ENCODE results near the gene MEX3B. TPM values are rescaled to one million over a fixed set of nuclear protein-coding genes. Genes with fewer than 3 reads are reported as not detected.

The MEX3B gene
- total and polyA plus RNA-seq, 9 of the 15 experiments (the other 6 are each of a cell fraction or from before 2014, with no cell fraction given): 0.94 to 12.8 (median 3.6) TPM

DNA sequence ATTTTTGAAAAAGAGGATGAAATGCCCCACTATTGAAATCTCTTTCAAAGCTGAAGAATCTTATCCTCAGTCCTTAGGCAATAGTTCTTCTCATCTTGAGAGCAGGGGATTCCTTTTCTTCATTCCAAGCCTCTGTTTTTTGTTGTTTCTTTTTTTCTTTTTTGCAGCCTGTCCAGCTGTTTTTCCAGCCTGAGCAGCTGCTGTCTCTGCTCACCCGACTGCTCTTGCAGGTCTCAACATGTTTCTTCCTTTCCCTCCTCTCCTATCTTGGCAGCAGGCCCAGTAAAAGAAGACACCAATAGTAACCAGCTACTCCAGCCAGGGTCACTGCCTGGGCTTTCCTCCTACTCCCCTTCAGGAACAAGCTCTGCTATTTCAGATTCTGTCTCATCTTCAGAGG is 23.8 kb downstream of the MEX3B start (continued):
- TF ChIP-seq CBFA2T3 (IDR thresholded peaks at IDR 0.05) (peak; percentile 29; the same call in 1 of the 2 replicates), KLF16 (IDR thresholded peaks at IDR 0.05) (no peak), POLR2A (conservative IDR thresholded peaks at IDR 0.05) (no peak), PTRF (tag; IDR thresholded peaks at IDR 0.05) (no peak), MYC (IDR thresholded peaks at IDR 0.05; ENCODE audit: low read depth, low read length) (no peak), MYC (CRISPR knock-in tag; IDR thresholded peaks at IDR 0.05; ENCODE audit: borderline replicate concordance, low read depth) (no peak), ZFP36 (IDR thresholded peaks at IDR 0.05; ENCODE audit: low read depth, low read length, partially characterized antibody) (peak; percentile 47), SMAD2 (IDR thresholded peaks at IDR 0.05; ENCODE audit: low read depth, low read length) (no peak), RAD51 (IDR thresholded peaks at IDR 0.05; ENCODE audit: borderline replicate concordance, low read depth) (no peak), SMARCE1 (IDR thresholded peaks at IDR 0.05) (peak; percentile 23; the same call in 1 of the 2 replicates), ATF3 (IDR thresholded peaks at IDR 0.05) (no peak), ATF3 (CRISPR knock-in tag; conservative IDR thresholded peaks at IDR 0.05) (no peak), PML (IDR thresholded peaks at IDR 0.05; ENCODE audit: low read length) (no peak), PHF8 (IDR thresholded peaks at IDR 0.05; ENCODE audit: borderline replicate concordance, low read length) (no peak), LCOR (CRISPR knock-in tag; IDR thresholded peaks at IDR 0.05) (no peak), NFIC (IDR thresholded peaks at IDR 0.05) (peak; percentile 88)
- TF ChIP-seq, protein P1, sequence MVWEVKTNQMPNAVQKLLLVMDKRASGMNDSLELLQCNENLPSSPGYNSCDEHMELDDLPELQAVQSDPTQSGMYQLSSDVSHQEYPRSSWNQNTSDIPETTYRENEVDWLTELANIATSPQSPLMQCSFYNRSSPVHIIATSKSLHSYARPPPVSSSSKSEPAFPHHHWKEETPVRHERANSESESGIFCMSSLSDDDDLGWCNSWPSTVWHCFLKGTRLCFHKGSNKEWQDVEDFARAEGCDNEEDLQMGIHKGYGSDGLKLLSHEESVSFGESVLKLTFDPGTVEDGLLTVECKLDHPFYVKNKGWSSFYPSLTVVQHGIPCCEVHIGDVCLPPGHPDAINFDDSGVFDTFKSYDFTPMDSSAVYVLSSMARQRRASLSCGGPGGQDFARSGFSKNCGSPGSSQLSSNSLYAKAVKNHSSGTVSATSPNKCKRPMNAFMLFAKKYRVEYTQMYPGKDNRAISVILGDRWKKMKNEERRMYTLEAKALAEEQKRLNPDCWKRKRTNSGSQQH (CRISPR knock-in tag; IDR thresholded peaks at IDR 0.05): no peak
- TF ChIP-seq, protein P2, sequence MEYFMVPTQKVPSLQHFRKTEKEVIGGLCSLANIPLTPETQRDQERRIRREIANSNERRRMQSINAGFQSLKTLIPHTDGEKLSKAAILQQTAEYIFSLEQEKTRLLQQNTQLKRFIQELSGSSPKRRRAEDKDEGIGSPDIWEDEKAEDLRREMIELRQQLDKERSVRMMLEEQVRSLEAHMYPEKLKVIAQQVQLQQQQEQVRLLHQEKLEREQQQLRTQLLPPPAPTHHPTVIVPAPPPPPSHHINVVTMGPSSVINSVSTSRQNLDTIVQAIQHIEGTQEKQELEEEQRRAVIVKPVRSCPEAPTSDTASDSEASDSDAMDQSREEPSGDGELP (CRISPR knock-in tag; IDR thresholded peaks at IDR 0.05; ENCODE audit: borderline replicate concordance): 0 out of 2 replicates have a peak, but pooled peaks have one; percentile 13
